Astrocyte (in vitro differentiated cells and primary cell): ENCODE measurements around the gene NTRK1.

Source experiments
- EZH2 ChIP-seq: IDR thresholded peaks from 2 replicates; pipeline ENCODE4 v1.6.1; 2012; ENCODE audit warnings: mild to moderate bottlenecking, low read length, inconsistent platforms; ENCODE audit not compliant: insufficient read depth
- TF ChIP-seq, protein P1 (sequence below): IDR thresholded peaks from 2 replicates; pipeline ENCODE4 v1.5.1; 2011; ENCODE audit warnings: low read depth, mild to moderate bottlenecking, inconsistent platforms, low read length, moderate library complexity; ENCODE audit not compliant: insufficient read depth

DNA sequence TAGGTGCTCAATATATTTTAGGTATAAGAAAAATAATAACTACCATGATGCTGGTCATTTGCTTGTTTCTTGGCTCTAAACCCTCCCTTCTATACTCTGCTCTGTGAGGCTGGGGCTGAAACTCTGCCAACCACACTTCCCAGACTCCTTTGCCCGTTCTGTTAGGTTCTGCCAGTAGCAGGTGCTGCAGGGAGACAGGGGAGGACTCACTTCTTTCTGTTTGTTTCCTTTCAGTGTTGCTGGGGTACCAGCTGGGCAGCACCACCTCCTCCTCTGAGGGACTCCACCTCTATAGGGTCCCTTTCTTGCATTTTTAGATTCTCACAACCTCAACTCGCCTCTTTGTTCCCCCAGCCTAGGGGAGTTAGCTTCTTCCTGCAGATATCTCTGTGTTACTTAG is 27.1 kb upstream of the NTRK1 start:
- TF ChIP-seq, protein P1, sequence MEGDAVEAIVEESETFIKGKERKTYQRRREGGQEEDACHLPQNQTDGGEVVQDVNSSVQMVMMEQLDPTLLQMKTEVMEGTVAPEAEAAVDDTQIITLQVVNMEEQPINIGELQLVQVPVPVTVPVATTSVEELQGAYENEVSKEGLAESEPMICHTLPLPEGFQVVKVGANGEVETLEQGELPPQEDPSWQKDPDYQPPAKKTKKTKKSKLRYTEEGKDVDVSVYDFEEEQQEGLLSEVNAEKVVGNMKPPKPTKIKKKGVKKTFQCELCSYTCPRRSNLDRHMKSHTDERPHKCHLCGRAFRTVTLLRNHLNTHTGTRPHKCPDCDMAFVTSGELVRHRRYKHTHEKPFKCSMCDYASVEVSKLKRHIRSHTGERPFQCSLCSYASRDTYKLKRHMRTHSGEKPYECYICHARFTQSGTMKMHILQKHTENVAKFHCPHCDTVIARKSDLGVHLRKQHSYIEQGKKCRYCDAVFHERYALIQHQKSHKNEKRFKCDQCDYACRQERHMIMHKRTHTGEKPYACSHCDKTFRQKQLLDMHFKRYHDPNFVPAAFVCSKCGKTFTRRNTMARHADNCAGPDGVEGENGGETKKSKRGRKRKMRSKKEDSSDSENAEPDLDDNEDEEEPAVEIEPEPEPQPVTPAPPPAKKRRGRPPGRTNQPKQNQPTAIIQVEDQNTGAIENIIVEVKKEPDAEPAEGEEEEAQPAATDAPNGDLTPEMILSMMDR, result no peak
- no peak for TF ChIP-seq EZH2
